ENCODE data around the gene C4orf17. TPM values are rescaled to one million over a fixed set of nuclear protein-coding genes. Genes with fewer than 3 reads are reported as not detected.
"Not testable (repeated sequence)": the region's sequence is repeated elsewhere in the genome, so short reads cannot be mapped to it uniquely, and the experiment has no call there.

C4orf17 gene
- total and polyA plus RNA-seq, 11 donors: not detected

- TF ChIP-seq POLR2A (IDR thresholded peaks at IDR 0.05) (no peak), CTCF (IDR thresholded peaks at IDR 0.05) (no peak)
- no peak for DNase-seq
Measured at GRCh38 chr4:99518601-99519295, 7.9 kb downstream of the C4orf17 start.

GRCh38 chr4:99529228-99529627, 18.4 kb downstream of the C4orf17 start:
- Histone ChIP-seq H3K4me1 (no peaks in the 10 kb centered on the region), H3K9me3 (no peaks in the 10 kb centered on the region), H3K27ac (no peak overlapping the region), H3K4me3 (no peak overlapping the region), H3K27me3 (peaks cover 0 to 2% (median 0%) of the 10 kb centered on the region in 9 donors), H3K36me3 (no peaks in the 10 kb centered on the region)
- DNase-seq: no peak
- no peak for ATAC-seq
- no peak for TF ChIP-seq CTCF (IDR thresholded peaks at IDR 0.05)
- TF ChIP-seq POLR2A (IDR thresholded peaks at IDR 0.05): no peak
- intact Hi-C loops (cut with DNase I): no loop called here

More at GRCh38 chr4:99518601-99519295, 7.9 kb downstream of the C4orf17 start:
- peaks cover 0 to 7% (median 0%) of the 10 kb centered on the region in 9 donors for H3K27me3 ChIP-seq
- intact Hi-C loops (cut with DNase I): no loop called here
- WGBS, 4 donors: 44 to 55% (median 48%) methylated on average over 6 of the region's 6 CpGs
- H3K4me3 ChIP-seq: no peak overlapping the region
- no peaks in the 10 kb centered on the region for H3K4me1 ChIP-seq
- ATAC-seq: no peak
- no peak overlapping the region for H3K27ac ChIP-seq
- H3K36me3 ChIP-seq: no peaks in the 10 kb centered on the region
- H3K9me3 ChIP-seq: no peaks in the 10 kb centered on the region

GRCh38 chr4:99529956-99530355, 19.1 kb downstream of the C4orf17 start:
- intact Hi-C loops (cut with DNase I): no loop called here
- no peaks in the 10 kb centered on the region for H3K9me3 ChIP-seq
- WGBS, 4 donors: 54 to 70% (median 62%) methylated on average over 3 of the region's 3 CpGs
- H3K4me3 ChIP-seq: no peak overlapping the region
- H3K27ac ChIP-seq: no peak overlapping the region
- H3K36me3 ChIP-seq: no peaks in the 10 kb centered on the region
- no peaks in the 10 kb centered on the region for H3K4me1 ChIP-seq
- DNase-seq: no peak
- ATAC-seq: no peak
- TF ChIP-seq POLR2A (IDR thresholded peaks at IDR 0.05) (no peak), CTCF (IDR thresholded peaks at IDR 0.05) (no peak)
- no peaks in the 10 kb centered on the region for H3K27me3 ChIP-seq

GRCh38 chr4:99534699-99535098, 23.9 kb downstream of the C4orf17 start:
- intact Hi-C loops (cut with DNase I); H3K4me1 ChIP-seq; H3K4me3 ChIP-seq; H3K36me3 ChIP-seq; H3K27ac ChIP-seq; H3K27me3 ChIP-seq; H3K9me3 ChIP-seq; DNase-seq; ATAC-seq: not testable (repeated sequence)
- 69 to 78% (median 71%) methylated on average over 3 of the region's 3 CpGs for WGBS, 4 donors

- peak in 4 of 5 donors; percentile 7 to 54 (median 36) for DNase-seq
- no peak overlapping the region for H3K27ac ChIP-seq
- intact Hi-C loops (cut with DNase I): no loop called here
Measured at GRCh38 chr4:99536271-99536670, 25.4 kb downstream of the C4orf17 start.

More at GRCh38 chr4:99536271-99536670, 25.4 kb downstream of the C4orf17 start:
- ATAC-seq: peak in 1 of 4 donors; percentile 39
- TF ChIP-seq CTCF (IDR thresholded peaks at IDR 0.05) (no peak), POLR2A (IDR thresholded peaks at IDR 0.05) (no peak)
- H3K4me1 ChIP-seq: no peaks in the 10 kb centered on the region
- no peaks in the 10 kb centered on the region for H3K9me3 ChIP-seq
- no peak overlapping the region for H3K4me3 ChIP-seq
- no peaks in the 10 kb centered on the region for H3K27me3 ChIP-seq
- H3K36me3 ChIP-seq: no peaks in the 10 kb centered on the region
- 38 to 71% (median 49%) methylated on average over 1 to 2 of the region's 2 CpGs for WGBS, 4 donors

Measured in heart left ventricle (tissue), 16 donors.